ENCODE measurements around the gene CDC42BPG.

- TF ChIP-seq POLR2A (IDR thresholded peaks at IDR 0.05) (no peak), CTCF (IDR thresholded peaks at IDR 0.05) (no peak)
Measured at GRCh38 chr11:64859542-64860414, 15.3 kb upstream of the CDC42BPG start.

Measured in body of pancreas (tissue), 4 donors.